GM12878 (cell line): Measurements from ENCODE around the gene CDH4. TPM values are rescaled to one million over a fixed set of nuclear protein-coding genes. Genes with fewer than 3 reads are reported as not detected.

ENCODE experiments used
- ATAC-seq: fragments of 200-7000 bp; cut with Tn5 transposase; 3 replicates; pipeline ENCODE4 v1.9.1; 2020; ENCODE audit warnings: mild to moderate bottlenecking, moderate library complexity
- BruUV-seq: library from RNA; stranded (reverse); fragments of 400-500 nt; replicated peaks from 2 replicates; lab custom pipeline; 2021; lab: Mats Ljungman, UMichigan
- CTCF ChIA-PET: fragments of 300-600 bp; sonication (Branson Sonifier 250); formaldehyde crosslinking; extraction: SDS; loops from one replicate; lab custom pipeline; 2021; ENCODE audit warnings: inconsistent platforms; lab: Yijun Ruan, JAX
- POLR2A ChIA-PET: fragments of 350-600 bp; formaldehyde crosslinking; extraction: SDS; loops from one replicate; lab custom pipeline; 2021; ENCODE audit warnings: inconsistent platforms; lab: Charles Lee
- RAD21 ChIA-PET: fragments of 300-600 bp; sonication (Branson Sonifier 250); formaldehyde crosslinking; loops from one replicate; lab custom pipeline; 2023; ENCODE audit warnings: antibody characterized with exemption; ENCODE audit not compliant: unreplicated experiment; lab: Charles Lee
- SMC1A ChIA-PET: fragments of 300-600 bp; sonication (Branson Sonifier 250); formaldehyde crosslinking; loops from one replicate; lab custom pipeline; 2023; ENCODE audit not compliant: unreplicated experiment, uncharacterized antibody; lab: Charles Lee
- DNase-seq: peaks from one replicate; pipeline ENCODE4 v3.0.0-alpha.2; 2011; ENCODE audit warnings: low read depth, low spot score
- FAIRE-seq: peaks from 3 replicates; lab custom pipeline; 2011; peaks lifted over from hg19 to GRCh38; lab: Jason Lieb, UNC
- H2AFZ ChIP-seq: 2 replicates; pipeline ENCODE4 v1.6.0; 2011; ENCODE audit warnings: low read depth, low read length, control low read depth; ENCODE audit not compliant: control insufficient read depth
- H3K27ac ChIP-seq: 2 replicates; pipeline ENCODE4 v1.5.1; 2011; ENCODE audit warnings: control low read depth; ENCODE audit not compliant: control insufficient read depth, insufficient read depth
- H3K27me3 ChIP-seq, 2 experiments: replicated peaks in 1 of 2; 2 replicates each; pipeline versions ENCODE4 v1.6.0 to v1.6.1; 2011; ENCODE audit warnings: low read length in 1 of 2; ENCODE audit not compliant: control insufficient read depth in 2 of 2, insufficient read depth in 2 of 2
- H3K36me3 ChIP-seq, 2 experiments: 2 replicates each; pipeline ENCODE4 v1.5.1; 2011; ENCODE audit warnings: low read length in 1 of 2; ENCODE audit not compliant: control insufficient read depth in 2 of 2, insufficient read depth in 2 of 2
- H3K4me1 ChIP-seq: 2 replicates; pipeline ENCODE4 v1.6.1; 2011; ENCODE audit warnings: mild to moderate bottlenecking, low read length, moderate library complexity, mixed read lengths; ENCODE audit not compliant: control insufficient read depth, insufficient read depth
- H3K4me2 ChIP-seq: 2 replicates; pipeline ENCODE4 v1.6.0; 2011; ENCODE audit warnings: control low read depth; ENCODE audit not compliant: control insufficient read depth, insufficient read depth
- H3K4me3 ChIP-seq: fragments of 200-600 bp; sonication (generic); 2 replicates; pipeline ENCODE4 v1.5.1; 2016
- H3K79me2 ChIP-seq: 2 replicates; pipeline ENCODE4 v1.6.0; 2011; ENCODE audit warnings: low read length; ENCODE audit not compliant: control insufficient read depth, insufficient read depth
- H3K9ac ChIP-seq: 2 replicates; pipeline ENCODE4 v1.8.0; 2011; ENCODE audit warnings: low read length, control low read depth, mixed read lengths; ENCODE audit not compliant: control insufficient read depth, insufficient read depth
- H3K9me3 ChIP-seq: replicated peaks from 3 replicates; pipeline ENCODE4 v1.5.1; 2011; ENCODE audit warnings: mild to moderate bottlenecking, low read length; ENCODE audit not compliant: control insufficient read depth, insufficient read depth
- H4K20me1 ChIP-seq: 2 replicates; pipeline ENCODE4 v1.6.0; 2011; ENCODE audit not compliant: control insufficient read depth, insufficient read depth
- BMI1 ChIP-seq: fragments of 450-650 bp; IDR thresholded peaks from 2 replicates; pipeline ENCODE4 v1.6.1; 2016; ENCODE audit warnings: mild to moderate bottlenecking, moderate library complexity, borderline replicate concordance
- CBFB ChIP-seq: IDR thresholded peaks from 2 replicates; pipeline ENCODE4 v1.6.1; 2016; ENCODE audit warnings: antibody characterized with exemption, low read depth
- IKZF1 ChIP-seq: fragments of 450-650 bp; conservative IDR thresholded peaks from 2 replicates; pipeline ENCODE4 v1.6.1; 2017; ENCODE audit warnings: antibody characterized with exemption, mild to moderate bottlenecking
- KAT2A ChIP-seq: conservative IDR thresholded peaks from 2 replicates; pipeline ENCODE4 v1.6.1; 2011; ENCODE audit warnings: low read depth, low read length; ENCODE audit not compliant: control insufficient read depth
- MXI1 ChIP-seq: fragments of 150-350 bp; IDR thresholded peaks from 2 replicates; pipeline ENCODE4 v1.6.1; 2011; ENCODE audit warnings: low read depth, mild to moderate bottlenecking, inconsistent platforms, low read length, improper control_type of control experiment
- NFIC ChIP-seq: IDR thresholded peaks from 2 replicates; pipeline ENCODE4 v1.6.1; 2012; ENCODE audit warnings: low read depth, mild to moderate bottlenecking, inconsistent platforms, low read length, moderate library complexity
- SMC3 ChIP-seq: IDR thresholded peaks from 2 replicates; pipeline ENCODE4 v1.6.1; 2011; ENCODE audit warnings: low read length, improper control_type of control experiment, borderline replicate concordance
- STAT1 ChIP-seq: fragments of 450-650 bp; conservative IDR thresholded peaks from 2 replicates; pipeline ENCODE4 v1.6.1; 2014; ENCODE audit warnings: antibody characterized with exemption, mild to moderate bottlenecking
- TBL1XR1 ChIP-seq: IDR thresholded peaks from 2 replicates; pipeline ENCODE4 v1.6.1; 2012; ENCODE audit warnings: low read depth, low read length, improper control_type of control experiment
- WRNIP1 ChIP-seq: IDR thresholded peaks from 2 replicates; pipeline ENCODE4 v1.6.1; 2011; ENCODE audit warnings: low read depth, low read length, improper control_type of control experiment, borderline replicate concordance
- WGBS: methylation state at CpG from one replicate; pipeline ENCODE4 v1.1.6; 2016; ENCODE audit warnings: low lambda C conversion rate; ENCODE audit not compliant: insufficient replicate concordance, insufficient coverage; ENCODE audit errors: missing lambda C conversion rate; 5-methylcytosine and 5-hydroxymethylcytosine counted together
- in situ Hi-C: fragments of 300-500 bp; cut with MboI; formaldehyde crosslinking; loops from 9 replicates; pipeline ENCODE4 v1.14.3; 2018; ENCODE audit warnings: mixed read lengths
- intact Hi-C: fragments of 100-400 bp; cut with micrococcal nuclease; formaldehyde crosslinking; loops from one replicate; pipeline ENCODE4 v1.14.2; 2022; ENCODE audit not compliant: unreplicated experiment
- polyA plus RNA-seq, 11 experiments: library from polyadenylated mRNA; depleted of rRNA in 4 of 11; unstranded in 6 of 11; stranded (reverse) in 5 of 11; fragments of >200 nt; fragmentation: Nextera tagmentation in 4 of 11; fragmentation: Illumina TruSeq in 1 of 11; extraction: Ambion mirVana in 4 of 11; extraction: Trizol in 1 of 11; gene quantifications; 1 replicate in 1 of 11; 2 replicates in 10 of 11; pipeline versions ENCODE4 v1.2.1 to v1.2.3, GENCODE V29; 2011 to 2016; ENCODE audit warnings: inconsistent platforms in 2 of 11, missing spikeins in 2 of 11, low read depth in 1 of 11
- total RNA-seq, 4 experiments: library from RNA; depleted of rRNA in 3 of 4; stranded (reverse); fragments of >200 nt in 3 of 4; fragmentation: Illumina TruSeq in 1 of 4; extraction: Trizol in 1 of 4; gene quantifications; 2 replicates each; pipeline versions ENCODE4 v1.2.1 to v1.2.3, GENCODE V29; 2013 to 2021
- TF ChIP-seq, protein P1 (sequence below): IDR thresholded peaks from 2 replicates; pipeline ENCODE4 v1.6.1; 2011; ENCODE audit warnings: borderline replicate concordance, low read depth, mild to moderate bottlenecking, moderate library complexity, low read length; ENCODE audit not compliant: insufficient read depth, poor library complexity, severe bottlenecking
- TF ChIP-seq, protein P2 (sequence below): fragments of 450-650 bp; IDR thresholded peaks from 2 replicates; pipeline ENCODE4 v1.6.1; 2017; ENCODE audit warnings: low read depth, mild to moderate bottlenecking, moderate library complexity
- TF ChIP-seq, protein P3 (sequence below): IDR thresholded peaks from 2 replicates; pipeline ENCODE4 v1.6.1; 2011; ENCODE audit warnings: low read depth, low read length, improper control_type of control experiment, borderline replicate concordance

The CDH4 gene
- total and polyA plus RNA-seq, 10 of the 15 experiments (the other 5 are each of a cell fraction or from before 2014, with no cell fraction given) = not detected

DNA sequence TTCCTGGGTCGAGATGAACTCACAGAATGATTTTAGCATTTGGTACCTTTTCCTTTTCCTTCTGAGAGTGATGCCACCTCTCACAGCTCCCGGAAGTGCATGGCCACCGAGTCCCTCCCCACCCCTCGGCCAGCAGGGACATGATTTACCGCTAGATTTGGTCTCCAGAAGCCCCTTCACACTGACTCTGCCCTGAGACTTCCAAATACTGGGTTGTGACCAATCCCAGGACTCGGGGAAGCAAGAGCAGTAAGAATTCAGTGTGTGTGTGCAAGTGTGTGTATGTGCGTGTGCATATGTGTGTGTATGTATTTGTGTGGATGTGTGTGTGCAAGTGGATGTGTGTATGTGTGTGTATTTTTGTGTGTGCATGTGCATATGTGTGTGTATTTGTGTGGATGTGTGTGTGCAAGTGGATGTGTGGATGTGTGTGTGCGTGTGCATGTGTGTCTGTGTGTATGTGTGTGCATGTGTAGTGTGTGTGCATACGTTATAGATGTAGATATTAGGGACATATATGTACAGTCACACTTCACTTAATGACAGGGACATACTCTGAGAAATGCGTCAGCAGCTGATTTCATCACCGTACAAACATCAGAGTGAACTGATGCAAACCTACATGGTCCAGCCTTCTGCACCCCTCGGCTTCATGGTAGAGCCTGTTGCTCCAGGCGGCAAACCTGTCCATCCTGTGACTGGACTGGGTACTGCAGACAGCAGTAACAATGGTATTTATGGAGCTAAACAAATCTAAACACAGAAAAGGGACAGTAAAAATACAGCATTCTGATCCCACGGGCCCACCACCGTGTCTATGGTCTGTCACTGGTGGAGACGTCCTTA lies 439.2 kb downstream of the CDH4 start:
- SMC1A ChIA-PET = no interaction called here
- RAD21 ChIA-PET = no interaction called here
- POLR2A ChIA-PET = no interaction called here
- Histone ChIP-seq H3K4me2 (no peak overlapping the region), H3K9me3 (no peaks in the 10 kb centered on the region), H2AFZ (no peak overlapping the region), H3K27ac (no peak overlapping the region), H3K4me1 (no peaks in the 10 kb centered on the region), H3K27me3 (no peaks in the 10 kb centered on the region), H3K9ac (no peak overlapping the region), H3K79me2 (no peaks in the 10 kb centered on the region), H4K20me1 (no peaks in the 10 kb centered on the region), H3K4me3 (no peak overlapping the region), H3K36me3 (no peaks in the 10 kb centered on the region)
- no peak for DNase-seq
- CTCF ChIA-PET = no interaction called here
- ATAC-seq = no peak
- intact Hi-C loops (no loop called here), in situ Hi-C loops (no loop called here)
- BruUV-seq = no TSS peak
- WGBS = 36% methylated on average over 16 of the region's 16 CpGs
- no peak for FAIRE-seq
- TF ChIP-seq, protein P1, sequence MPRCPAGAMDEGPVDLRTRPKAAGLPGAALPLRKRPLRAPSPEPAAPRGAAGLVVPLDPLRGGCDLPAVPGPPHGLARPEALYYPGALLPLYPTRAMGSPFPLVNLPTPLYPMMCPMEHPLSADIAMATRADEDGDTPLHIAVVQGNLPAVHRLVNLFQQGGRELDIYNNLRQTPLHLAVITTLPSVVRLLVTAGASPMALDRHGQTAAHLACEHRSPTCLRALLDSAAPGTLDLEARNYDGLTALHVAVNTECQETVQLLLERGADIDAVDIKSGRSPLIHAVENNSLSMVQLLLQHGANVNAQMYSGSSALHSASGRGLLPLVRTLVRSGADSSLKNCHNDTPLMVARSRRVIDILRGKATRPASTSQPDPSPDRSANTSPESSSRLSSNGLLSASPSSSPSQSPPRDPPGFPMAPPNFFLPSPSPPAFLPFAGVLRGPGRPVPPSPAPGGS = peak; percentile 84
- no peak for TF ChIP-seq SMC3

DNA sequence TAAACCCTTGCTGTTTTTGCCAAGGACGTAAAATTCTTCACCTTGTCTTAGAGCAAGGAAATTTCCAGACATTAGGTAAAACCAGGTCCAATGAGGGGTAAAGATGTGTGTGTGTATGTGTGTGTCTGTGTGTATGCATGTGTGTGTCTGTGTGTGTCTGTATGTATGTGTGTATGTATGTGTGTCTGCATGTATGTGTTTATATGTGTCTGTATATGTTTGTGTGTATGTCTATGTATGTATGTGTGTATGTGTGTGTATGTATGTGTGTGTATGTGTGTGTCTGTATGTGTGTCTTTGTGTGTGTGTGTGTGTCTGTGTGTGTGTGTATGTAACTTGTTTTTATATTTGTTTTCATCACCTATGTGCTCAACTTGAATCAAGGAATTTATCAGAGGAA lies 439.9 kb downstream of the CDH4 start:
- in situ Hi-C loops = no loop called here
- ChIA-PET CTCF (no interaction called here), SMC1A (no interaction called here), RAD21 (no interaction called here), POLR2A (no interaction called here)
- no peak overlapping the region for H3K9ac ChIP-seq
- no TSS peak for BruUV-seq
- H3K79me2 ChIP-seq = no peaks in the 10 kb centered on the region
- H3K4me2 ChIP-seq = no peak overlapping the region
- H3K4me1 ChIP-seq = no peaks in the 10 kb centered on the region
- DNase-seq (no peak), ATAC-seq (no peak), FAIRE-seq (peak; percentile 41)
- no peak for TF ChIP-seq CBFB
- TF ChIP-seq STAT1 = no peak
- TF ChIP-seq BMI1 = no peak
- TF ChIP-seq IKZF1 = no peak
- TF ChIP-seq, protein P2, sequence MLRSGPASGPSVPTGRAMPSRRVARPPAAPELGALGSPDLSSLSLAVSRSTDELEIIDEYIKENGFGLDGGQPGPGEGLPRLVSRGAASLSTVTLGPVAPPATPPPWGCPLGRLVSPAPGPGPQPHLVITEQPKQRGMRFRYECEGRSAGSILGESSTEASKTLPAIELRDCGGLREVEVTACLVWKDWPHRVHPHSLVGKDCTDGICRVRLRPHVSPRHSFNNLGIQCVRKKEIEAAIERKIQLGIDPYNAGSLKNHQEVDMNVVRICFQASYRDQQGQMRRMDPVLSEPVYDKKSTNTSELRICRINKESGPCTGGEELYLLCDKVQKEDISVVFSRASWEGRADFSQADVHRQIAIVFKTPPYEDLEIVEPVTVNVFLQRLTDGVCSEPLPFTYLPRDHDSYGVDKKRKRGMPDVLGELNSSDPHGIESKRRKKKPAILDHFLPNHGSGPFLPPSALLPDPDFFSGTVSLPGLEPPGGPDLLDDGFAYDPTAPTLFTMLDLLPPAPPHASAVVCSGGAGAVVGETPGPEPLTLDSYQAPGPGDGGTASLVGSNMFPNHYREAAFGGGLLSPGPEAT = no peak
- no peak for TF ChIP-seq WRNIP1
- TF ChIP-seq NFIC = no peak
- no peak for TF ChIP-seq MXI1
- no peak for TF ChIP-seq KAT2A
- TF ChIP-seq TBL1XR1 = no peak
- TF ChIP-seq, protein P3, sequence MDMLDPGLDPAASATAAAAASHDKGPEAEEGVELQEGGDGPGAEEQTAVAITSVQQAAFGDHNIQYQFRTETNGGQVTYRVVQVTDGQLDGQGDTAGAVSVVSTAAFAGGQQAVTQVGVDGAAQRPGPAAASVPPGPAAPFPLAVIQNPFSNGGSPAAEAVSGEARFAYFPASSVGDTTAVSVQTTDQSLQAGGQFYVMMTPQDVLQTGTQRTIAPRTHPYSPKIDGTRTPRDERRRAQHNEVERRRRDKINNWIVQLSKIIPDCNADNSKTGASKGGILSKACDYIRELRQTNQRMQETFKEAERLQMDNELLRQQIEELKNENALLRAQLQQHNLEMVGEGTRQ = no peak
- H3K36me3 ChIP-seq = no peaks in the 10 kb centered on the region
- no peak overlapping the region for H2AFZ ChIP-seq
- no peaks in the 10 kb centered on the region for H3K27me3 ChIP-seq
- 94% methylated on average over 1 of the region's 1 CpG for WGBS
- H3K27ac ChIP-seq = no peak overlapping the region
- no peaks in the 10 kb centered on the region for H3K9me3 ChIP-seq
- no peak overlapping the region for H3K4me3 ChIP-seq
- intact Hi-C loops = no loop called here
- no peaks in the 10 kb centered on the region for H4K20me1 ChIP-seq
